KMS-11 (cell line): ENCODE measurements around the gene NXPE3.

Source experiments
- H2AFZ ChIP-seq: fragments of 200-600 bp; sonication (generic); 2 replicates; pipeline ENCODE4 v1.6.1; 2016; ENCODE audit warnings: antibody characterized with exemption, mixed run types, low read depth
- H3K27ac ChIP-seq: fragments of 200-600 bp; sonication (generic); 2 replicates; pipeline ENCODE4 v1.6.1; 2016; ENCODE audit warnings: mild to moderate bottlenecking, mixed run types
- H3K27me3 ChIP-seq: fragments of 200-600 bp; sonication (generic); 2 replicates; pipeline ENCODE4 v1.6.1; 2017; ENCODE audit warnings: mild to moderate bottlenecking, low read depth, mixed run types, moderate library complexity; ENCODE audit not compliant: insufficient read depth
- H3K36me3 ChIP-seq: fragments of 200-600 bp; sonication (generic); 2 replicates; pipeline ENCODE4 v1.6.1; 2017; ENCODE audit warnings: mild to moderate bottlenecking, mixed run types; ENCODE audit not compliant: insufficient read depth
- H3K4me1 ChIP-seq: fragments of 200-600 bp; sonication (generic); 2 replicates; pipeline ENCODE4 v1.6.1; 2016; ENCODE audit warnings: mild to moderate bottlenecking, low read depth, mixed run types; ENCODE audit not compliant: poor library complexity, severe bottlenecking
- H3K4me2 ChIP-seq: fragments of 200-600 bp; sonication (generic); 2 replicates; pipeline ENCODE4 v1.7.0; 2016; ENCODE audit warnings: mild to moderate bottlenecking, mixed run types
- H3K4me3 ChIP-seq: fragments of 200-600 bp; sonication (generic); IDR thresholded peaks from 2 replicates; pipeline ENCODE4 v1.6.1; 2017; ENCODE audit warnings: low read depth, low read length, mixed read lengths; ENCODE audit not compliant: insufficient read depth
- H3K79me2 ChIP-seq: fragments of 200-600 bp; sonication (generic); 2 replicates; pipeline ENCODE4 v1.6.1; 2016; ENCODE audit warnings: low read depth, mixed run types; ENCODE audit not compliant: insufficient read depth
- H3K9ac ChIP-seq: fragments of 200-600 bp; sonication (generic); 2 replicates; pipeline ENCODE4 v1.6.1; 2016; ENCODE audit warnings: mild to moderate bottlenecking, mixed run types
- H4K20me1 ChIP-seq: fragments of 200-600 bp; sonication (generic); 2 replicates; pipeline ENCODE4 v1.6.1; 2016; ENCODE audit warnings: mild to moderate bottlenecking, mixed run types; ENCODE audit not compliant: insufficient read depth
- TF ChIP-seq, protein P1 (sequence below): fragments of 200-600 bp; sonication (generic); conservative IDR thresholded peaks from 2 replicates; pipeline ENCODE4 v1.6.1; 2017; ENCODE audit warnings: low read depth, mild to moderate bottlenecking, antibody characterized with exemption, low read length, moderate library complexity, mixed read lengths

Gene NXPE3

DNA sequence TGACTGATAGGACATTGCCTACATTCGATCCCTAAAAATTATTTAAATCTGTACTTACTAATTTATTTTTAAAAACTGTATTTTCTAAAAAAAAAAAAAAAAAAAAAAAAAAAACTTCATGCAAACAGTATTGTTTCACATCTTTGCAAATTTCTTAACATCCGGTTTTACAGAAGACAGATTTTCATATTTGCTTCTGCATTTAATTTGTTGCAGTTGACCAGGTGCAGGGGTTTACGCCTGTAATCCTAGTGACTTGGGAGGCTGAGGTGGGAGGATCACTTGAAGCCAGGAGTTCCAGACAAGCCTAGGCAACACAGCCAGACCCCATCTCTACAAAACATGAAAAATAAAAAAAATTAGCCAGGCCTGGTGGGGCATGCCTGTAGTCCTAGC, 63.9 kb downstream of the NXPE3 start:
- Histone ChIP-seq H2AFZ (no peak overlapping the region), H3K9ac (no peak overlapping the region), H3K27ac (no peak overlapping the region), H3K27me3 (no peaks in the 10 kb centered on the region), H3K4me3 (no peak overlapping the region), H3K4me2 (no peak overlapping the region), H3K4me1 (no peaks in the 10 kb centered on the region), H4K20me1 (no peaks in the 10 kb centered on the region), H3K79me2 (no peaks in the 10 kb centered on the region), H3K36me3 (no peaks in the 10 kb centered on the region)
- TF ChIP-seq, protein P1, sequence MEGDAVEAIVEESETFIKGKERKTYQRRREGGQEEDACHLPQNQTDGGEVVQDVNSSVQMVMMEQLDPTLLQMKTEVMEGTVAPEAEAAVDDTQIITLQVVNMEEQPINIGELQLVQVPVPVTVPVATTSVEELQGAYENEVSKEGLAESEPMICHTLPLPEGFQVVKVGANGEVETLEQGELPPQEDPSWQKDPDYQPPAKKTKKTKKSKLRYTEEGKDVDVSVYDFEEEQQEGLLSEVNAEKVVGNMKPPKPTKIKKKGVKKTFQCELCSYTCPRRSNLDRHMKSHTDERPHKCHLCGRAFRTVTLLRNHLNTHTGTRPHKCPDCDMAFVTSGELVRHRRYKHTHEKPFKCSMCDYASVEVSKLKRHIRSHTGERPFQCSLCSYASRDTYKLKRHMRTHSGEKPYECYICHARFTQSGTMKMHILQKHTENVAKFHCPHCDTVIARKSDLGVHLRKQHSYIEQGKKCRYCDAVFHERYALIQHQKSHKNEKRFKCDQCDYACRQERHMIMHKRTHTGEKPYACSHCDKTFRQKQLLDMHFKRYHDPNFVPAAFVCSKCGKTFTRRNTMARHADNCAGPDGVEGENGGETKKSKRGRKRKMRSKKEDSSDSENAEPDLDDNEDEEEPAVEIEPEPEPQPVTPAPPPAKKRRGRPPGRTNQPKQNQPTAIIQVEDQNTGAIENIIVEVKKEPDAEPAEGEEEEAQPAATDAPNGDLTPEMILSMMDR = no peak

DNA sequence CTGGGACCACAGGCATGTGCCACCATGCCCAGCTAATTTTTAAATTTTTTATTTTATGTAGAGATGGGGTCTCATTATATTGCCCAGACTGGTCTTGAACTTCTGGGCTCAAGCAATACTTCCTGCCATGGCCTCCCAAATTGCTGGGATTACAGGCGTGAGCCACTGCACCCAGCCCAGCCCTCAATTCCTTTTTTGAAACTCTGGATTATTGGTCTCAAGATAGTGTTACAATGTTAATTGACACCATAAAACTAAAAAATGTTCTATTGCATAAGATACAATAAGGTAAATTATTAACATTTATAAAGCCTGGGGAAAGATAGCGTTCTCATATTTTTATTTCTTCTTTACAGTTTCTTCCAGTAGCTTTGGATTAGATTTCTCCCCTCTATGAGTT, 66.4 kb downstream of the NXPE3 start:
- Histone ChIP-seq H3K79me2 (peaks cover 7% of the 10 kb centered on the region; the same call in 1 of the 2 replicates), H4K20me1 (no peaks in the 10 kb centered on the region), H3K4me1 (peaks cover 5% of the 10 kb centered on the region), H3K4me3 (no peak overlapping the region), H3K36me3 (no peaks in the 10 kb centered on the region), H3K9ac (no peak overlapping the region), H2AFZ (no peak overlapping the region), H3K4me2 (no peak overlapping the region), H3K27ac (no peak overlapping the region), H3K27me3 (no peaks in the 10 kb centered on the region)
- TF ChIP-seq, protein P1 = no peak

DNA sequence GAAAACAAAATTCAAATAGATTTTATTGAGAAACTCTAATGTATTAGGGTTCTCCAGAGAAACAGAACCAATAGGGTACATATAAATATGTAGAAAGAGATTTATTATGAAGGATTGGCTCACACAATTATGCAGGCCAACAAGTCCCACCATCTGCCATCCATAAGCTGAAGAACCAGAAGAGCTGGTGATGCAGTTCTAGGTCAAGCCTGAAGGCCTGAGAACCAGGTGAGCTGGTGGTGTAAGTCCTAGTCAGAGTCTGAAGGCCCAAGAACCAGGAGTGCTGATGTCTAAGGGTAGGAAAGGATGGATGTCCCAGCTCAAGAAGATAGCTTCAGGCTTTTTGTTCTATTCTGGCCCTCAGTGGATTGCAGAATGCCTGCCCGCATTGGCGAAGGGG, 67.7 kb downstream of the NXPE3 start:
- TF ChIP-seq, protein P1 = no peak
- H3K79me2 ChIP-seq = peaks cover 15% of the 10 kb centered on the region; the same call in 1 of the 2 replicates
- no peaks in the 10 kb centered on the region for H3K36me3 ChIP-seq
- no peak overlapping the region for H3K4me2 ChIP-seq
- no peaks in the 10 kb centered on the region for H3K27me3 ChIP-seq
- H4K20me1 ChIP-seq = no peaks in the 10 kb centered on the region
- H3K9ac ChIP-seq = no peak overlapping the region
- H2AFZ ChIP-seq = no peak overlapping the region
- H3K27ac ChIP-seq = no peak overlapping the region
- H3K4me1 ChIP-seq = peaks cover 14% of the 10 kb centered on the region
- no peak overlapping the region for H3K4me3 ChIP-seq

DNA sequence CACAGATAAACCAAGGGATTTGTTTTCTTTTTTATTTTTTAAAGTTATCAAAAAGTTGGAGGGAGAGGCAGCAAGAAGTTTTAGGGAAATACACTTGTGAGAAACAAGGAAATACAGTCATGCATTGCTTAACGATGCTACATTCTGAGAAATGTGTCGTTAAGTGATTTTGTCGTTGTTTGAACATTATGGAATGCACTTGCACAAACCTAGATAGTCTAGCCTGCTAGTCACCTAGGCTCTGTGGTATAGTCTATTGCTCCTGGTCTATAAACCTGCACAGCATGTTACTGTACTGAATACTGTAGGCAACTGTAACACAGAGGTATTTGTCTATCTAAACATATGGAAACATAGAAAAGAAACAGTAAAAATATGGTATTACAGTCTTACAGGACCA, 68.3 kb downstream of the NXPE3 start:
- H3K9ac ChIP-seq = no peak overlapping the region
- peaks cover 18% of the 10 kb centered on the region for H3K4me1 ChIP-seq
- H3K27ac ChIP-seq = no peak overlapping the region

More for the DNA sequence above, 68.3 kb downstream of the NXPE3 start:
- Histone ChIP-seq H3K79me2 (peaks cover 21% of the 10 kb centered on the region; the same call in 1 of the 2 replicates), H3K36me3 (0 out of 2 replicates have a peak, but pooled peaks cover 1% of the 10 kb centered on the region), H3K27me3 (no peaks in the 10 kb centered on the region), H4K20me1 (no peaks in the 10 kb centered on the region), H2AFZ (no peak overlapping the region), H3K4me3 (no peak overlapping the region), H3K4me2 (no peak overlapping the region)
- TF ChIP-seq, protein P1 = no peak
